GM19395 (cell line): Measurements from ENCODE around the gene PHACTR1.
"Not testable (repeated sequence)": the region's sequence is repeated elsewhere in the genome, so short reads cannot be mapped to it uniquely, and the experiment has no call there.

Source experiments
- ATAC-seq: cut with Tn5 transposase; IDR thresholded peaks from one replicate; pipeline ENCODE4 v1.9.1; 2021; ENCODE audit warnings: mild to moderate bottlenecking, moderate library complexity; ENCODE audit not compliant: unreplicated experiment

Gene PHACTR1

DNA sequence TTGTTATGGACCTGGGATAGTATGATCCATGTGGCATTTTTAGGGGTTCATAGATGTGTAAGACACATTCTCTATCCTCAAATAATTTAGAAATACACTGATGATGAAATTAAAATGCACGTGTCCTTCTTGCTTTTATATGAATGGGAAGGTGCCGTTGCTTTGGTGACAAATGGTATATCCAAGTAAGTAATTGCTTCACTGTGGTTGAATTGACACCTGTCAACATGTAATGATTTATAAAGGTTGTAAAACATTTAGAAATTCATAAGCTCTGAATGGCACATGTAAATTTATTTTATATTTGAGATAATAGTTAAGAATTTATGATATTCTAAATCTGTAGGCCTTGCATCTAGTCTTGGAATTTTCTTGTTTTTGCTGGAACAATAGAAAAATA lies 227.0 kb downstream of the PHACTR1 start:
- no peak for ATAC-seq

DNA sequence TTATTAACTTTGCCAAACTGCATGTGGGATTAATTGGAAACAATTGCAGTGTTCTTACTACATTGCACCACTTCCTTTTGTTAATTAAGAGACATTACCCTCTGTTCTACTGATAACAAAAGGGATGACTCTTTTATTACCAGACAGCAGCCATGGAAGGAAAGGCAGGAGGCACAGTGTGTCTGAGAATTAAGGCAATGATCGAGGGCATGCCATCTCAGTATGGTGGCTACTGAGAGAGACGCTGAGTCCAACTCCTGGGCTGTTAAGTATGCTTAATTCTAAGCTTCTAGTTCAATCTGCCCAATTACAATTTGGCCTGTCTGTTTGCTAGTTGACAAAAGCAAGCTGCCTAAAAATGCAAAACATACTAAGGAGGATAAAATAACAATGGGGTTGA lies 227.4 kb downstream of the PHACTR1 start:
- ATAC-seq, result no peak

DNA sequence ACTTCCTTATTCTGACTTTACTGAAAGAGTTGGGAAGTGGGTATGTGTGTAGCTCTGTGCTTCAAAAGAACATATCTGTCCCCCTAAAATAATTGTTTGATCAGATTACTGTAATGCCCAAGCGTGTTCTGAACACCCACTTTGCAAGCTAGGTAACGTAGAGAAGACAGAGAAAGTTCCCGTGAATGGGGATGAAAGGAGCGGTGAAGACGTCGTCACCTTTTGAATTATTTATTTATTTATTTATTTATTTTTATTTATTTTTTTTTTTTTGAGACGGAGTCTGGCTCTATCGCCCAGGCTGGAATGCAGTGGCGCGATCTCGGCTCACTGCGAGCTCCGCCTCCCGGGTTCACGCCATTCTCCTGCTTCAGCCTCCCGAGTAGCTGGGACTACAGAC lies 228.0 kb downstream of the PHACTR1 start:
- ATAC-seq, result not testable (repeated sequence)

DNA sequence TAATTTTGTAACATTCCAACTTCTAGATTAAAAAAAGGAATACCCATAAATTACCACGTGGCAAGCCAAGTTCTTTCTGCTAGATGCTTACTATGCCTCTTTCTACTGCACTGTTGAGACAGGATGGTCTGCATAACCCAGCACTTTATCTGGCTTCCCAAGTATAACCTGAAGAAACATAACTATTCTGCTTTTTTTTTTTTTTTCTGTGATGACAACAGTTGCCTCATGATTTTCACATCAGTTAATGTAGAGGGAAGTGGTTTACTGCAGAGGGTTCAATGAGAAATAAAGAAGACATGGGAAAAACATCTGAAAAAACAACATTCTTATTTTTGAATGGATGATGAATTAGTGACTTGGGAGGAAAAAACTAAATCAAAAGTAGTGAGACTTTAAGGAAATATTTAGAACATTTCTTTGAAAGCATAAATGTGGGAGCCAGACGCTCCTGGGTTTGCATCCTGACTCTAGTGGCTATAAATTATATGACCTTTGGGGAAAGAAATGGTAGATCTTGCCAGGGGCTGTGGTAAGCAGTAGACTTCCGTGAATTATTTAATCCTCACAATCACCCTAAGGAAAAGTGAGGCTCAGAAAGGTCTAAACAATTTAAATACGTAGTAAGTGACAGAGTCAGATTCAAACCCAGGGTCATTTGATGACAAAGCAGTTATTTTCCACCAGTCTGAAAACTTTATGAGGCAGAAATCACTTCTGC lies 230.7 kb downstream of the PHACTR1 start:
- ATAC-seq, result no peak

DNA sequence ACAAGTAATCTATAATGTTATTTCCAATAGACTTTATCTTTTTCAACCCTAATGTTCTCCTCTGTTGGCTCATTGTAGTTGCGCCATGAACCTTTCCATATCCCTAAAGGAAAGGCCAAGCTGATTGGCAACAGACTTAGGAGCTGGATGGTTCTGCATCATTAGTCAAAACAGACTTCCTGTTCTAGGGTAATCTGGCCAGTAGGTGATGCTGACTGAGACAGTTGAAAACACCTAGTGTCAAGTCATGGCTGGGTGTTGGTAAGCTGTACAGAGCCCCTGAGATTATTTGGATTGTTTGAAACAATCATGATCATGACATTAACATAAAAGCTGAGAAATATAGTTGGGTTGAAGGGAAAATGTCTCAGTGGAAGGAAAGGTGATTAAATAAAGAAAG lies 231.4 kb downstream of the PHACTR1 start:
- no peak for ATAC-seq

DNA sequence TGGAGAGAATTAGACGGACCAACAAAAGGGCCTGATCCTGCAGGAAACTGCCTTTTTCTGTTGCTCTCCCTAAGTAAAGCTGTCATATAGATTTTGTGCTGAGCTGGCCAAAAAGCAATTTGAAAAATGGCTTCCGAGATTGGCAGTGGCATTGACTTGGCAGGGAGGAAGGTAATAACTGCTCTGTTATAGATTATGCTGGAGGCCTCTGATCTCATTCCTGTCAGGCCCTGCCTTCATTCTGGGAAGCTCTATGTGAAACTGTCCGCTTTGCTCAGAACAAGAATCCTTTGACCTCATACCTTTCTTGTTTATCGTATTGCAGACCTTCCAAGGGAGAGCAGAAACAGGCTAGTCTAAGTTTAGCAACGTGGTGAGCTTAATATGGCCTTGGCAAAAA lies 234.4 kb downstream of the PHACTR1 start:
- ATAC-seq, result no peak

DNA sequence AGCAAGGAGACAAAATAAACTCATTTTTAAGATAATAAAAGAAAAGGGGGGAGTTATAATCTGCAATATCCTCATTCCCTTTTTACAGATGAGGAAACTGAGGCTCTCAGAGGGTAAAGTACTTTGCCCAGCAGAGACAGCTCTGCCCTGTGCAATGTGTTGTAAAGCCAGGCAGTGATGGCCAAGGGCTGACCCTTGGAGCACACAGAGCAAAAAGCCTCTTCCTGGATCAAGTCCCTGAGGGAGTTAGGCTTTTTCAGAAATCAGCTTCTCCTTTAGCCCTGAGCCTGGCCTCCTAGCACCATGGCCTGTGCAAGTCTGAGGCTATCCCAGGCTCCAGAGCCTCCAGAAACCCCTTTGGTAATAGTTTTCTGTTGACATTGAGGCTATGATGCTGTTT lies 234.8 kb downstream of the PHACTR1 start:
- no peak for ATAC-seq

DNA sequence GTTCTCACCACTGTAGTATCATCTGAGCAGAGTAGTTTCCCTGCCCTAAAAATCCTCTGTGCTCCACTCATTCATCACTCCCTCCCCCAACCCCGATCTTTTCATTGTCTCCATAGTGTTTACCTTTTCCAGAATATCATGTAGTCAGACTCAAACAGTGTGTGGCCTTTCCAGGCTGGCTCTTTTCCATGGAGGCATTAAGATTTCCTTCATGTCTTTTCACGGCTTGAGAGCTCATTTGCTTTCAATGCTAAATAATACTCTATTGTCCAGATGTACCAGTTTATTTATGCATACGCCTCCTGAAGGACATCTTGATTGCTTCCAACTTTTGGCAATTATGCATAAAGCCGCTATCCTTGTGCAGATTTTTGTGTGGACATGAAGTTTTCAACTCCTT lies 235.8 kb downstream of the PHACTR1 start:
- no peak for ATAC-seq

DNA sequence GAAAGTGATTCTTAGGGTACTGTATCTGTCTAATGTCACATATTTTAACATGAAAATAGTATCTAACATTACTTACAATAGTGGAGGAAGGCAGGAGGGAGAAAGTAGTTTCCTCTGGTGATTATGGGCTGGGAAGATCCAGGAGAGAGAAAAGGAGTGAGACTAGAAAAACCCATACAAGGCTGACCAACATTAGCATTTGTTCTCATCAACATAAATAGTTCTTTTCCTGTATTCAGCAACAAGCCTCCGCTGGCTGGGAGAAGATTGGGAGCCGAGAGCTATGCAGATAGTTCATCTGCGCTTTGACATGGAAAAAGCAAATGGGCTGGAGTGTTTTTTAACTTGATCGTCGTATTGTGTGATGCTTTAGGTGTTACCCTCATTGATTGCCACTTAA lies 239.4 kb downstream of the PHACTR1 start:
- no peak for ATAC-seq

DNA sequence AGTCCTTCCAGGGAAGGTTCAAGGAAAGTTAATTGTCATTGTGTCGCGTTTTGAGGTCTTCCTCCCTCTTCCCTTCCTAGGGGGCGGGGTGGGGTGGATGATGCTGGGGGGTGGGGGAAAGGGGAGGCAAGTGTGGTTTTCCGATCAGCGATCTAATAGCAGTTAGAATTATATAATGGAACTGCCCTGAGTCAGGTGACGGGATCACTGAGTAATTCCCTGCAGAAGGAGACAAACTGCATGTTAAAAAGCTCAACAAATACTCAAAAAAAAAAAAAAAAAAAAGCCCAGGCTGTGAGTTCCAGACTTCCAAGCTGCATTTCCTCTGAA lies 240.4 kb downstream of the PHACTR1 start:
- ATAC-seq, result no peak

DNA sequence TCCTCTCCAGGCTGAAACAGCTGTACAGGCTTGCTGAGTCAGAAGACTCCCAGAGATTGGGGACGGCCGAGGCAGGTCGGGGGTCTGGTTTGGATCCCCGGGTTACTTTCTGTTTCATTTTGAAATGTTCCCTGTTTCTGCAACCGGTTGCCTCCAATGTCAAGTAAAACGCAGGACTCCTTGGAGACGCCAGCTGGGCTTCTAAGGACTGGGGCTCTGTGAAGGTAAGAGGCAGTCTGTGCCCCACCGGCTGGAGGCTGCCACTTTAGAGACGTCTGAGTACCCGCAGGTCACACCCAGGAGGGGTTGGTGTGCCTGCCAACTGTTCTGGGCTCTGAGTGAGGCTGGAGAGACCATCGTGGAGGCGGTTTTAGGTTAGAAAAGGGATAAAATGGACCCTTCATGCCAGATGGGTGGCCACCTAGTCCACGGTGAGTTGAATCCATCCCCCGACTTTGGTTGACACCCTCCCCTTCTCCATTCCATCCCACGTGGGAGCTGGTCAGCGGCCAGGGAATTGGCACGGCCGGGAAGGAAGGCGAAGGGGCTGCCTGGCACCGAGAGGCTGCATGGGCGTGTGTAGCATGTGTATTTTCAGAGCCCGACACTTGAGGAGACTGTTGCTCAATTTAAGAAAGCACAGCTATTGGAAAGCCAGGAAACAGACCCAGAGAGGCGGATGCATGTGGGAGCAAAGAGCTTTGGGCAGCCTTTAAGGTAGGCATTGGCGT lies 240.9 kb downstream of the PHACTR1 start:
- ATAC-seq, result no peak

DNA sequence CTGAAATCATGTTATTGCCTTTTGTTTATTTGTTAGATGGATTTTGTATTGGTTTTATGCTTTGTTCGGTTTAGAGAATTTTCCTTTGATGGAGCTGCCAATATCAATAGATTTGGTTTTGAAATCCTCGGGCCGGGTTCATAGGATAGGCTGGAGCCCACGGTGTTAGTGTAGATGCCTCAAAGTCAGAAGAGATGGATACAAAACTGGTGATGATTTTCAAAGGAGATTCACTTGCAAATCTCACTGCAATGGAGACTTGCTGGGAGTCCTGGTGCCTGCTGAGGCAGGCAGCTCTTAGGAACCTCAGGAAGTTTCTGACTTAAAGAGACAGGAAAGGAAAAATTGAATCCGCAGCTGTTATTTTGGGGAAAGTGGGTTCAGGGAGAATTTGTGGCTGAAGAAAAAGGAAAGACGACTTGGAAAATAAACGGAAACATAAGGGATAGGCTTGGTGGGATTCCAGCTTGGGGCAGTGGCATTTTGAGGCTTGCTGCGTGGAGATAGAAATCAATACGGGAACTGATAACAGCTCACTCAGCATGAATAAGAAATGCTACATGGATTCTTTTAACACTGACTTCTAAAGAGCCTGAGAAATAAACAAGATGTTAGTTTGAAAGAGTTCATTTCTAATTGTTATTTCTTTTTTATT lies 241.6 kb downstream of the PHACTR1 start:
- ATAC-seq, result no peak

DNA sequence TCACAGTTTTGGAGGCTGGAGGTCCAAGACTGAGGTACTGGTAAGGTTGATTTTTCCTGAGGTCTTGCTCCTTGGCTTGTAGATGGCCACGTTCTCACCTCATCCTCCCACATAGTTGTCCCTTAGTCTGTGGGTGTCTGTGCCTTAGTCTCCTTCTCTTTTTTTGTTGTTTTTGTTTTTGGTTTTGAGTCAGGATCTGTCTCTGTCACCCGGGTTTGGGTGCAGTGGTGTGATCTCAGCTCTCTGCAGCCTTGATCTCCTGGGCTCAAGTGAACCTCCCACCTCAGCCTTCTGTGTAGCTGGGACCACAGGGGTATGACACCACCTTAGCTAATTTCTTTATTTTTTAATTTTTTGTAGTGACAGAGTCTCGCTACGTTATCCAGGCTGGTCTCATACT lies 245.2 kb downstream of the PHACTR1 start:
- ATAC-seq, result no peak

DNA sequence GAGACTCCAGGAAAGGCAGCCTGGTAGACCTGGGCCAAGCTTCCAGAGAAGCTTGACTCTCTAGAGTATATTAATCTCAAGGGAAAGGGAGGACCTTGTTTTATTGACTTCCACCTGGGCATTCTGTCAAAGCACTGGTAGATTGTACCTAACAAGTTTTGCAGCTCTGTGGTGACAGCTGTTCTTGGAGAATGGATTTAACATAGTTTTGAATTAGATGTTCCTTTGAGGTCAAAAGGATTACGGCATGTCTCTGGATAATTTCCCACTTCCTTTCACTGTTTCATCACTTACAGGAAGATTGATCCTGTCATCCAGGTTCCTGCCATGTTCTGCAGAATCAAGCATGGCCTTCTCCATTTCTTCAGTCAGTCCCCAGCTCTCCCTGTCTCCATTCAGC lies 246.0 kb downstream of the PHACTR1 start:
- ATAC-seq, result no peak

DNA sequence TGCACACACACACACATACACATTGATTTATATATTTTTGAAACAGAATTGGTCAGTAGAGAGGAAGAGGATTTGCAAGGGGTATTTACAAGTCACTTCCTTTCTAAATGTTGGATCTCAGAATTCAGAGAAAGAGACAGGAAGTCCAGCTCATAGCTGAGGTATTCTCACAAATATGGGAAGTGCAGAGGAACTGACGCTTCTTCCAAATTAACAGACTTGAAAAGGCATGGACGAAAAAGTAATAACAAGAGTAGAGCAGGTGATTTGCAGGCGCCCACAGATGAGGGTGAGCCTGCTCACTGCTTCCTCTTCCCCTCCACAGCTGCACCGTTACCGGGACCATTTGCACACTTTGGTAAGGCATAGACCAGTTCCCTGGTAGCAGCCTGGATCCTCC lies 246.4 kb downstream of the PHACTR1 start:
- ATAC-seq, result no peak

DNA sequence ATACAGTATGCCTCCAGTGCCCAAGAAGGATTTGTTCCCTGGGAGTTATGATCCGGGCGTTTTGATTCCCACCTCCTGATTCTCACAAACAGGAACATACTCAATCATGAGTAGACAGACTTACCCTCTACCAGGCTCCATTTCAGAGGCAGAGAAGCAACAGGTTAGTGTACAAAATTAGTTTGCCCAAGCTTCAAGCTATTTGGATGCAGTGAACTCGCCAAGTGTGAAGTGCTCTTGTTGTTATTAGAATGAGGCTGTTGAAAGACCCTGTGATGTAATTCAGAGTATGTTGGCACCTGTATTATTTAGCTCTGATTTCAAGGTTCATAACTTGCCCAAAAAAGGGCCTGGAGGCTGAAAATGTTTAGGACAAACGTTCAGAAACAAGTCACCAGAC lies 247.0 kb downstream of the PHACTR1 start:
- no peak for ATAC-seq

DNA sequence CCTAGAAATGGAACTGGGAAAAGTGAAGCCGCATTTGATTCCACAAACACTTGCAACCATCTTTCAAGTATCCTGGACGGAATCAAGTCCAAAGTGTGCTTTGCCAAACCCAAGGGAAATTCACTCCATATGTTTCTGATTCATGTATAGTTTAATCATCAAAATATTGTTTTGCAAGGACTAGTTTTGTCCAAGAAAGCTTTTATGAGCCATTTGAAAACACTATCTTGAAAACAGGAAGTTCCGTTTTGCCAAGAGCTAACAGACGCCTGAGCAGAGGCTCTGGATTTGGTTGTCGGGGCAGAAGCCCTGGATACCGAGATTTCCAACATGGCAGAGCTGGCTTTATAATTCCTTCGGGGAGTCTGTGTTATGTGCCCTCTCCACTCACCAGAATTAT lies 251.1 kb downstream of the PHACTR1 start:
- no peak for ATAC-seq

DNA sequence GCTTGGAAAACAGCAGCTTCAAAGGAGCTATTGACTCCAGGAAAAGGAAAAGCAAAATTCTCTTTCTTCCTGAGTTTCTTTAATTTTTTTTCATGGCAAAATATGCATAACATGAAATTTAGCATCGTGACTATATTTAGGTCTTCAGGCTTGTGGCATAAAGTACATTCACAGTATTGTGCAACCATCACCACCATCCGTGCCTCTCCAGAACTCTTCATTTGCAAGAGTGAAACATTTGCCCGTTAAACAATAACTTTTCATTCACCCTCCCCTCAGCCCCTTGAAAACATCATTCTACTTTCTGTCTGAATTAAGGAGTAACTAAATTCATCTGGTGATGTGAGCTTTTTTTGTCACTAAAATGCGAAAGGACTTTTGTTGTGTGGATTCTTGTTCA lies 251.7 kb downstream of the PHACTR1 start:
- ATAC-seq, result no peak

DNA sequence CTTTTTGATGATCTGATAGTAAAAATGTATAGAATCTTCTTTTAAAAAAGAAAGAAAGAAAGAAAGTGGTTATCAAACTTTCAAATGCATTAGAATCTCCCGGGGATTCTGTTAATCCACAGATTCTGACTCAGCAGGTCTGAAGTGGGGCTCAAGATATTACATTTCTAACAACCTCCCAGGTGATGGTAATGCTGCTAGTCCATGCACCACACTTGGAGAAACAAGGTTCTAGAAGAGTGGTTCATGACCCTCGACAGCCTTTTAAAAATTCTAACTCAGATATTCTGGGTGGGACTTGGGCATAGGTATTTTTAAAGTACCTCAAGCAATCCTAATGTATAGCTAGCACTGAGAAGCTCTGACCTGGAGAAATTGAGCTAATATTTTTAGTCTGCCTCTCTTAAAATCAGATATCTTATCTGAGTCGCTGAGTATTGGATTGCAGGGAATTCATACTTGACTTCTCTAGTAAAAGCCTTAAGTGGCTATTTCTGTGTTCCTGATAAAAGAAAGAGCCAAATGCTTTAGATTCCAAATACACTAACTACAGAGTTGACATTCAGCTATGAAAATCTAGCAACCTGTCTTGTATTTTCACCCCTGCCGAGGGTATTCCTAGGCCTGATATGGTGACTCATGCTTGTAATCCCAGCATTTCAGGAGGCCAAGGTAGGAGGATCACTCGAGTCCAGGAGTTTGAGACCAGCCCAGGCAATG lies 252.4 kb downstream of the PHACTR1 start:
- ATAC-seq, result no peak

DNA sequence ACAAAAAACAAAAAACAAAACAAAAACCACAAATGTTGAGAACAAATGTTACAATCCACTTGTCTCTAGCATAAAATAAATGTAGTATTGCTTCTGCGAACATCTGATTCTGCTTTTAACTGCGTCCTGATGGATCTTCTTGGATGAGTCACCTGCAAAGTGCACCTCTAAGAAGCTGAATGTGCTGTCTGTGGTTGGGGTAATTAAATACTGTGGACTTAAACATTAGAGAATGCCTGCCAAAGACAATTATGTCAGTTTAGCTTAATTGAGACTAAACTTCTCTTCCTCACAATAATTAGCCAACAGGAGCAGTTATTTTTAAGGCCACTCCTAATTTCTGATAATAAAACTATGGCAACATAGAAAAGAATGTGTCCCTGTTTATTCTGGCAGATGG lies 253.4 kb downstream of the PHACTR1 start:
- no peak for ATAC-seq

DNA sequence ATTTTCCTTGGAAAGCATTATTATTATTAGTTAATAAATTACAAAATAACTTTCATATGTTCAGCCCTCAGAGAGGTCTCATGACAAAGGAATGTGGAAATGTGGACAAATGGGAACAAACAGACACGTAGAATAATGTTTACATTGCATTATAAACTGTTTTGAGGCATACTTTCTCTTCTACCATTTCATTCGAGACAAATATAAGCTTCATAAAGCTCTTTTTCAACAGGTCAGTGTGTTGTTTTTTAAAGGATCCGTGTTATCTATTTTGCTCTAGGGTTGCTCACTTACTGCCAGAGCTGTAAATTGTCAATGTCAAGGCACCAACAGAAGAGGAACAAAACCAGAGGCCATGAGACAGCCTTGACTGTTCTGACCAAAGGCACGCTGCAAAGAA lies 256.8 kb downstream of the PHACTR1 start:
- ATAC-seq, result no peak

DNA sequence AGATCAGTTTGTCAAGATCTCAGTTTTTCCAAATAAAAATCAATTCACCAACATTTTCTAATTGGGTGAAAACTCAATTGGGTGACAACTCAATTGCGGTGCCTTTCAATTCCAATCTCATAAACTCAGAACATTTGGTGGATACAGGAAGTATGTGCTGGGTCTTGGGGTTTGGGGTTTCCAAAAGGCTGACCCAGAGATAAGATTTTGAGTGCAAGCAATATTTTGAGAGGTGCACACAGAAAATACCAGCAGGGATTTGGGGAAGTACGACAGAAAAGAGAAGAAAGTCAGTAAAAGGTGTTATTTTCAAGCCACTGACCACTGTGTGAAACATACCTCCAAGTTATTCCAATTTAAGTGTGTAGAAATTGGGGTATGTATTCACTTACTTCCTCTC lies 258.0 kb downstream of the PHACTR1 start:
- no peak for ATAC-seq
